Measurements from ENCODE around the gene ISX.
"Not testable (repeated sequence)": the region's sequence is repeated elsewhere in the genome, so short reads cannot be mapped to it uniquely, and the experiment has no call there.

ISX gene

GRCh38 chr22:35065796-35066218 is at the start of gene ISX:
Gene ISX, plus strand, starts transcription at chr22:35066158. Its CDS starts 930 bp downstream, at chr22:35067088.
- no peak for DNase-seq

GRCh38 chr22:35016909-35017308 is 49.0 kb upstream of the ISX start:
- DNase-seq, result no peak

GRCh38 chr22:35018995-35019394 is 47.0 kb upstream of the ISX start:
- DNase-seq, result no peak

GRCh38 chr22:35020517-35020916 is 45.4 kb upstream of the ISX start:
- DNase-seq, result no peak

GRCh38 chr22:35021161-35021560 is 44.8 kb upstream of the ISX start:
- no peak for DNase-seq

- no peak for DNase-seq
Measured at GRCh38 chr22:35022291-35022690, 43.7 kb upstream of the ISX start.

- peak in 53 of 58 donors; percentile 2 to 86 (median 36) for DNase-seq
Measured at GRCh38 chr22:35023692-35024363, 42.1 kb upstream of the ISX start.

- no peak for DNase-seq
Measured at GRCh38 chr22:35024364-35024692, 41.6 kb upstream of the ISX start.

- DNase-seq, result not testable (repeated sequence)
Measured at GRCh38 chr22:35030112-35030511, 35.8 kb upstream of the ISX start.

- DNase-seq, result no peak
Measured at GRCh38 chr22:35032571-35032970, 33.4 kb upstream of the ISX start.

GRCh38 chr22:35033635-35034296 is 32.2 kb upstream of the ISX start:
- no peak for DNase-seq

- no peak for DNase-seq
Measured at GRCh38 chr22:35034963-35035362, 31.0 kb upstream of the ISX start.

- peak in 11 of 58 donors; percentile 1 to 53 (median 4) for DNase-seq
Measured at GRCh38 chr22:35037089-35037488, 28.9 kb upstream of the ISX start.

- no peak for DNase-seq
Measured at GRCh38 chr22:35039625-35040024, 26.3 kb upstream of the ISX start.

- no peak for DNase-seq
Measured at GRCh38 chr22:35043252-35043933, 22.6 kb upstream of the ISX start.

- DNase-seq, result no peak
Measured at GRCh38 chr22:35043934-35044319, 22.0 kb upstream of the ISX start.

GRCh38 chr22:35044607-35045390 is 21.2 kb upstream of the ISX start:
- DNase-seq, result no peak

GRCh38 chr22:35045451-35045850 is 20.5 kb upstream of the ISX start:
- DNase-seq, result no peak

GRCh38 chr22:35046744-35047462 is 19.1 kb upstream of the ISX start:
- DNase-seq, result no peak

GRCh38 chr22:35050038-35050437 is 15.9 kb upstream of the ISX start:
- DNase-seq, result not testable (repeated sequence)

- DNase-seq, result no peak
Measured at GRCh38 chr22:35051013-35051535, 14.9 kb upstream of the ISX start.
